Esophagus squamous epithelium (tissue), 5 donors: Measurements from ENCODE around the gene APOBEC3A. TPM values are rescaled to one million over a fixed set of nuclear protein-coding genes. Genes with fewer than 3 reads are reported as not detected.

Source experiments
- DNase-seq: peaks from one replicate; lab custom pipeline; 2025; lab: John Stamatoyannopoulos, UW
- H3K27ac ChIP-seq, 4 donors: fragments of 200-600 bp; sonication (generic); one replicate each; pipeline ENCODE4 v1.5.1; 2016 to 2019; ENCODE audit warnings: mild to moderate bottlenecking in 1 of 4
- H3K27me3 ChIP-seq, 4 donors: fragments of 200-600 bp; sonication (generic); 1 replicate in 3 of 4; 2 replicates in 1 of 4; pipeline versions ENCODE4 v1.5.1 to v1.6.0; 2017 to 2021; ENCODE audit warnings: antibody characterized with exemption in 1 of 4
- H3K36me3 ChIP-seq, 3 donors: fragments of 200-600 bp; sonication (generic); one replicate each; pipeline ENCODE4 v1.5.1; 2016 to 2019
- H3K4me1 ChIP-seq, 3 donors: fragments of 200-600 bp; sonication (generic); one replicate each; pipeline ENCODE4 v1.5.1; 2017 to 2019
- H3K4me3 ChIP-seq, 4 donors: fragments of 200-600 bp; sonication (generic); 1 replicate in 3 of 4; 2 replicates in 1 of 4; pipeline ENCODE4 v1.5.1; 2016 to 2019; ENCODE audit warnings: mild to moderate bottlenecking in 2 of 4, moderate library complexity in 1 of 4
- H3K9me3 ChIP-seq, 3 donors: fragments of 200-600 bp; sonication (generic); one replicate each; pipeline ENCODE4 v1.5.1; 2016 to 2019
- POLR2A ChIP-seq, 4 donors: fragments of 450-650 bp; IDR thresholded peaks; one replicate each; pipeline ENCODE4 v1.6.1; 2017; ENCODE audit warnings: antibody characterized with exemption in 4 of 4, mild to moderate bottlenecking in 4 of 4, moderate library complexity in 3 of 4
- WGBS, 2 donors: methylation state at CpG; one replicate each; pipeline ENCODE4 v1.1.5; 2018; 5-methylcytosine and 5-hydroxymethylcytosine counted together
- intact Hi-C: fragments of 100-400 bp; cut with DNase I; formaldehyde crosslinking; loops from one replicate; pipeline ENCODE4 v1.15.0; 2022
- total RNA-seq, 4 donors: library from RNA; depleted of rRNA; stranded (reverse); fragments of >200 nt; gene quantifications; one replicate each; pipeline ENCODE4 v1.1.0, GENCODE V29; 2016
- TF ChIP-seq, protein P1 (sequence below), 6 experiments: fragments of 450-650 bp in 4 of 6; fragments of 200-600 bp in 2 of 6; sonication (generic) in 2 of 6; IDR thresholded peaks; one replicate each; pipeline ENCODE4 v1.5.1; 2016 to 2019; ENCODE audit warnings: antibody characterized with exemption in 6 of 6, mild to moderate bottlenecking in 4 of 6, moderate library complexity in 4 of 6
- donor health status: DM: yes; HTN: yes; CAD: no.

APOBEC3A gene
- total RNA-seq, 4 donors from 2014 or later: 0.57 to 27.3 (median 1.3) TPM

DNA sequence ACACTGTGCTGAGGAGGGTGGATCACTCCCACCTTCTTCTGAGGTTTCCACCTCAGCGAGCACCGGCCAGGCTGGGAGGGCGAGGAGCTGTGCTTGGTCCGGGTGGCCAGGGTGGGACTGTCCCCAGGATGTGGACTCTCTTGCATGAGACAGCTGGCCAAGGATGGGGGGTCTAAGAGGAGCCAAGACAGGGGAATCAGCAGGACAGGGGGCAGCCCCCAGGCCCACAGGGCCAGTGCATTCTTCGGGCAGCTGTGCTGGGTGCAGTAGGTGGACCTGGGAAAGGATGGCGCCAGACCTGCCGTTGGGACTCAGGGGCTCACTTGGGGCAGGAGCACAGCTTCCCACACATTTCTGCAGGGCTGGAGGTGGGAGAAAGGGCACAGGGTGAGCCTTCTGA is 9.5 kb downstream of the APOBEC3A start:
- H3K27ac ChIP-seq: no peak overlapping the region

DNA sequence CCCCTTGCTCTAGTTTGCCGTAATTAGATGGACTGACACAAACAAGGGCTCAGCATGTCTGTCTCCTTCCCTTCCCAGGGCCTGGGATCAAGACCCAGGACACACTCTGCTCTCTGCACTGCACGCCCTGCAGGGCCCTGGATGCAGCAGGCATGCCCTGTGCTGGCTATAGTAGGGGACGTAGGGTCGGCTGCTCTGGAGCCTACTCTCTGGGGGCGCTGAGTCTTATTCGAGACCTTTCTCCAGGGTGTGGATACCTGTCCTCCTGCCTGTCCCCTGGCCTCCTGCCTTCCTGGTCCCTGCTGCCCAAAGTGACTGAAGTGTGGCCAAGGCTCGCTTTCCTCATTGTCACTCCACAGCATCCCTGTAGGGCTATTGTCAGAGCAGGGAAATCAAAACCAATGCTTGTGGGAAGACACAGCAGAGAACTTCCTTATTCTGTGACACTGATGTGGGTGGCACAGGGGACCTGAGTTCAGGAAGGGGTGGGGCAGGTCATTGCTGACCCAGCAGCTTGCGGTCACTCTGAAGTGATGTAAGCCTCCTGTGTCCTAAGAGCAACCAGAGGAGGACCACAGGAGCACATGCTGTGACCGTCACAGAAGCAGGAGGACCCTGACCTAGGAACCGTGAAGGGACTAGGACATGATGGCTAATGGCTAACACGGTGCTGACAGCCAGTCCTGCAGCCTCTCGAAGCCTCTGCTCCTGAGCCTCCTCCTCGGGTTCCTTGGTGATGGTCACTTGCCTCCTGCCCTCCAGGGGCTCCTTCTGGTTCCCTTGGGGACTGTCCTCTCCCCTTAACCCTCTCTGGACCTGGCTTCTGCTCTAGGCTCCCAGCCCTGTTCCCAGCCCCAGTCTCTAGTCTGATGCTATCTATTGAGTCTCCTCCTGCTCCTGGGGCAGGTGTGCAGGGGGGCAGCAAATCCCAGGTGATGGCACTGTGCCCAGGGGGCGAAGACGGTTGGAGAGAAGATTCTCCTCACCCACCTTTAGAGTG is 10.3 kb downstream of the APOBEC3A start:
- H3K27ac ChIP-seq: no peak overlapping the region
- H3K36me3 ChIP-seq: no peaks in the 10 kb centered on the region
- no peak overlapping the region for H3K4me3 ChIP-seq
- no peak for TF ChIP-seq POLR2A (IDR thresholded peaks at IDR 0.05)
- TF ChIP-seq, protein P1, sequence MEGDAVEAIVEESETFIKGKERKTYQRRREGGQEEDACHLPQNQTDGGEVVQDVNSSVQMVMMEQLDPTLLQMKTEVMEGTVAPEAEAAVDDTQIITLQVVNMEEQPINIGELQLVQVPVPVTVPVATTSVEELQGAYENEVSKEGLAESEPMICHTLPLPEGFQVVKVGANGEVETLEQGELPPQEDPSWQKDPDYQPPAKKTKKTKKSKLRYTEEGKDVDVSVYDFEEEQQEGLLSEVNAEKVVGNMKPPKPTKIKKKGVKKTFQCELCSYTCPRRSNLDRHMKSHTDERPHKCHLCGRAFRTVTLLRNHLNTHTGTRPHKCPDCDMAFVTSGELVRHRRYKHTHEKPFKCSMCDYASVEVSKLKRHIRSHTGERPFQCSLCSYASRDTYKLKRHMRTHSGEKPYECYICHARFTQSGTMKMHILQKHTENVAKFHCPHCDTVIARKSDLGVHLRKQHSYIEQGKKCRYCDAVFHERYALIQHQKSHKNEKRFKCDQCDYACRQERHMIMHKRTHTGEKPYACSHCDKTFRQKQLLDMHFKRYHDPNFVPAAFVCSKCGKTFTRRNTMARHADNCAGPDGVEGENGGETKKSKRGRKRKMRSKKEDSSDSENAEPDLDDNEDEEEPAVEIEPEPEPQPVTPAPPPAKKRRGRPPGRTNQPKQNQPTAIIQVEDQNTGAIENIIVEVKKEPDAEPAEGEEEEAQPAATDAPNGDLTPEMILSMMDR (IDR thresholded peaks at IDR 0.05): no peak
- WGBS, 2 donors: 67 to 75% methylated on average over 8 to 10 of the region's 15 CpGs
- H3K4me1 ChIP-seq: peaks cover 0 to 18% (median 7%) of the 10 kb centered on the region in 3 donors
- peaks cover 0 to 35% (median 0%) of the 10 kb centered on the region in 4 donors for H3K27me3 ChIP-seq
- DNase-seq: no peak
- intact Hi-C loops: no loop called here
- H3K9me3 ChIP-seq: no peaks in the 10 kb centered on the region

More for the DNA sequence above, 9.5 kb downstream of the APOBEC3A start:
- WGBS, 2 donors: 88% methylated on average over 3 of the region's 7 CpGs; no CpG with 5 or more reads in 1 of the 2 donors
- peaks cover 0 to 35% (median 0%) of the 10 kb centered on the region in 4 donors for H3K27me3 ChIP-seq
- no peaks in the 10 kb centered on the region for H3K36me3 ChIP-seq
- TF ChIP-seq, protein P1 (IDR thresholded peaks at IDR 0.05): no peak
- no peak for TF ChIP-seq POLR2A (IDR thresholded peaks at IDR 0.05)
- H3K9me3 ChIP-seq: no peaks in the 10 kb centered on the region
- no peak for DNase-seq
- intact Hi-C loops: no loop called here
- no peak overlapping the region for H3K4me3 ChIP-seq
- peaks cover 0 to 18% (median 7%) of the 10 kb centered on the region in 3 donors for H3K4me1 ChIP-seq

DNA sequence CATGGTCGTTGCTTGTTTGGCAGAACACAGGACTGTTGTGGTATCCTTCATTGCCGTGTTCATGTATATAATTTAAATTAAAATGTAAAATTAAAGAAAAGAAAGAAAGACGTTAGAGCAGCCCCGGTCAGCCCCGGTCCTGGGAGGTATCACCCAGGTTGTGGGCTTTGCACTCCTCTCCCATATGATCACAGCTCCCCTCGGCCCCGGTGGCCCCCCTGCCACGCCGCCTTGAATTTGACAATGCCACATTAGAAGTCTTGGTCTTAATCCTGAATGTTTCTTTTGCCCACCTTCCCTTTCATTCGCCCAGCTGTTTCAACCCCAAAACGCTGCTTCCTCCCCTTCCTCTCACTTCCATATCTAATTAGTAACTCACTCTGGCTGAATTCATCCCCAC is 11.4 kb downstream of the APOBEC3A start:
- Histone ChIP-seq H3K9me3 (no peaks in the 10 kb centered on the region), H3K4me1 (peaks cover 0 to 9% (median 4%) of the 10 kb centered on the region in 3 donors), H3K27me3 (peaks cover 0 to 35% (median 0%) of the 10 kb centered on the region in 4 donors), H3K36me3 (no peaks in the 10 kb centered on the region), H3K27ac (no peak overlapping the region), H3K4me3 (no peak overlapping the region)
- WGBS, 2 donors: 70 to 79% methylated on average over 11 of the region's 11 CpGs
- no peak for DNase-seq
- intact Hi-C loops: no loop called here
- TF ChIP-seq, protein P1 (IDR thresholded peaks at IDR 0.05): no peak
- TF ChIP-seq POLR2A (IDR thresholded peaks at IDR 0.05): no peak

DNA sequence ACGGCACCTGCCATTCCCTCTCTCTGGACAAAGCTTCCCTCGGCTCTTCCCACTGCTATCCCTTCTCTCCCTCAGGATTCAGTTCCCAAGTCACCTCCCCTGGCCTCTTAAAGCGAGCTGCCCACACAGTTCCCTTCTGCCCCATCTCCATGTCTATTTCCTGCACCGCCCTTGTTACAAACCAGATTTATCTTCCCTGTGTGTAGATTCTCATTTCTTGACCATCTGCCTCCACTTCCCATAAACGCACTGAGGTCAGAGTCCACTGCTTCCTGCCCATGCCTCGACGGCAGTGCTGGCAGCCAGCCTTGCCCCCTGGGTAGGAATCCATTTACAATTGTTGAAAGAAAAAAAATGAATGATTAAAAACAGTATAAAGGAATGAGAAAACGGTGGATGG is 13.1 kb downstream of the APOBEC3A start:
- H3K4me1 ChIP-seq: no peaks in the 10 kb centered on the region
- intact Hi-C loops: no loop called here
- no peak overlapping the region for H3K4me3 ChIP-seq
- TF ChIP-seq, protein P1 (IDR thresholded peaks at IDR 0.05): no peak
- no peak for TF ChIP-seq POLR2A (IDR thresholded peaks at IDR 0.05)
- no peak overlapping the region for H3K27ac ChIP-seq
- 33 to 37% methylated on average over 8 of the region's 8 CpGs for WGBS, 2 donors
- H3K9me3 ChIP-seq: no peaks in the 10 kb centered on the region
- peaks cover 0 to 35% (median 0%) of the 10 kb centered on the region in 4 donors for H3K27me3 ChIP-seq
- no peaks in the 10 kb centered on the region for H3K36me3 ChIP-seq
- DNase-seq: no peak

DNA sequence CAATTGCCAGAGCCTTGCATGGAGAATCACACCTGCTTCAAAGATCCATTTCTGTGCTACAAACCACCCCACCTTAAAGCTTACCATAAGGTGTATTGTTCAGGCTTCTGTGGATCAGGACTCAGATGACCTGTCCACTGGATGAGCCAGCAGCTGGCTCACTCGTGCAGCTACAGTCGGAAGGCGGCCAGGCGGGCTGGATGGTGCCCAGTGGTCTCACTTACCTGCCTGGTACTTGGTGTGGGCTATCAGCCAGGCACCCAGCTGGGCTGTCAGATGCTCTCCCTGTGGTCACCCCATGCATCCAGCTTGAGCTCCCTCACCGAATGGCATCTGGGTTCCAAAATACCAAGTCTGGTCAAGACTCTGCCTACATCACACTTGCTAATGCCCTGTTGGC is 13.8 kb downstream of the APOBEC3A start:
- Histone ChIP-seq H3K4me3 (no peak overlapping the region), H3K4me1 (no peaks in the 10 kb centered on the region), H3K9me3 (no peaks in the 10 kb centered on the region), H3K36me3 (no peaks in the 10 kb centered on the region), H3K27me3 (peaks cover 0 to 32% (median 0%) of the 10 kb centered on the region in 4 donors), H3K27ac (no peak overlapping the region)
- WGBS, 2 donors: 85 to 98% methylated on average over 5 of the region's 5 CpGs
- no peak for DNase-seq
- intact Hi-C loops: no loop called here
- TF ChIP-seq, protein P1 (IDR thresholded peaks at IDR 0.05): no peak
- TF ChIP-seq POLR2A (IDR thresholded peaks at IDR 0.05): no peak
